ENCODE measurements around the gene AWAT2.

Gene AWAT2

DNA sequence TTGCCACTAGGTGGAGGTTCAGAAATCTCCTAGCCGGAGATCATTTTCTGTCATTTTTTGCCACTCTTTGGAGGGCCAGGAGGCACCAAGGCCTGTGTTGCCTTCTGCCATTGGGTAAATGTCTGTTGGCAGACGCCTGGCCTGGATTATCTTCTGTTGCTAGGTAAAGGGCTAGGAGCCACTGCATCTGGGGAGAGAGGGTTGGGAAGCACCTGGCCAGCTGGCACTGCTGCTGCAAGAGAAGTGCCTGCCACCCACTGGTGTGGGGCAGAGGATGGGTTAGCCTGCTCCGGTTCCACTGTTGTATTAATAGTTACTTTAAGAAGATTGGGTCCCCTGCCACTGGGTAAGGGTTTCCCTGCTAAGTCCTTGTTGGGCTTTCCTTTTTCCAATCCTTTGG, 58.1 kb downstream of the AWAT2 start:
- H3K27ac Mint-ChIP-seq = no peak overlapping the region
- peaks cover 4% of the 10 kb centered on the region for H3K36me3 Mint-ChIP-seq
- peaks cover 4% of the 10 kb centered on the region for H3K4me1 Mint-ChIP-seq
- H3K9me3 Mint-ChIP-seq = peaks cover 2% of the 10 kb centered on the region
- H3K4me3 Mint-ChIP-seq = no peak overlapping the region
- H3K27me3 Mint-ChIP-seq = no peaks in the 10 kb centered on the region
